Measurements from ENCODE around the gene INMT. TPM values are rescaled to one million over a fixed set of nuclear protein-coding genes. Genes with fewer than 3 reads are reported as not detected.

Gene INMT
- total RNA-seq, 1 donor from 2014 or later: 18.8 TPM

DNA sequence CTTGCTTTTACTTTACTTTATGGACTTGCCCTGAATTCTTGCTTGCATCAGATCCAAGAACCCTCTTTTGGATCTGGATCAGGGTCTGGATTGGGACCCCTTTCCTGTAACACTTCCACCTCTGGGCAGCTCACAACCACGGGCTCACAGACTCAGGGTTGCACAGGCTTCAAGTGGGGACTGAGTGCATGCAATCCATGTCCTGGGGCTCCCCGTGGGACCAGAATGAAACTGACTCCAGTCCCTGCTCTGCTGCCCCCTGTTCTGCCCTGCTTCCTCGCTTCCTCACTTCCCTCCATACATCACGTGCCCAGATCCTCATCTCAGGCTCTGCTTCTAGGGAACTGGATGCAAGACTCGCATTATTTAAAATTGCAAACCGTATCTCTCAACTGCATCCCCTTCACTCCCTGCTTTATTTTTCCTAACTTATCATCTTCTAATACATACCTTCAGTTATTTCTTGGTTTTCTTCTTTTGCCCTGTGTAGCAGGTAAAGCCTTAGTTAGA, 23.3 kb upstream of the INMT start:
- no peak for DNase-seq (ENCODE audit: low spot score)

DNA sequence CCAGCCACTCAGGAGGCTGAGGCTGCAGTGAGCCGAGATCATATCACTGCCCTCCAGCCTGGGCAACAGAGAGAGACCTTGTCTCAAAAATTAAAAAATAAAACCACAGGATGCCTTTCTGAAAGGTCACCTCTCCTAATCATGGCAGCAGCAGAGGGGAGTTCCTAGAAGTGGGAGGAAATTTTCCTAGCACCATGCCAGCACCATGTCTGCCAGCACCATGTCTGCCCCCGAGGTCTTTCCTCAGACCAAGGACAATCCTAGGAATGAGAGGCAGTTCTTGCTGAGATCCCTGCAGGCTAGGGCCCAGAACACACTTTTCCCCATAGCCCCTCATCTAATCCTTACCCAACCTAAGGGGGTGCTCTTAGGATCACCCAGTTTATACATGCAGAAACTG, 22.3 kb upstream of the INMT start:
- DNase-seq (ENCODE audit: low spot score): no peak

DNA sequence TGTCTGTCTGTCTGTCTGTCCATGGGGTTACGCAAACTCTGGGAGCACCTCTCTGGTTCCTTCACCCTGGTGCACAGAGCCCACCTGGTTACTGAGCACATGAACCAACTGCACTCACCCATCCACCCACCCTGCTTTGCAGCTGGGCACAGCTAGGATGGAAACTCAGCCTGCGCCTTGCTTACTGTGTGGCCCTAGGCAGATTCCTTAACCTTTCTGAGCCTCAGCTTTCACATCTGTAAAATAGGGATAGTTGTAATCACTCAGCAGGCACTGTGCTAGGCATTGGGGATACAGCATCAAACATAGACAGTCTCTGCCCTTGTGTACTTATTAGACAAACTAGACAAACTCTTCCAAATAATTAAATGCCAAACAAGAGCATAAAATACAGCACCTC, 21.8 kb upstream of the INMT start:
- DNase-seq (ENCODE audit: low spot score): no peak

DNA sequence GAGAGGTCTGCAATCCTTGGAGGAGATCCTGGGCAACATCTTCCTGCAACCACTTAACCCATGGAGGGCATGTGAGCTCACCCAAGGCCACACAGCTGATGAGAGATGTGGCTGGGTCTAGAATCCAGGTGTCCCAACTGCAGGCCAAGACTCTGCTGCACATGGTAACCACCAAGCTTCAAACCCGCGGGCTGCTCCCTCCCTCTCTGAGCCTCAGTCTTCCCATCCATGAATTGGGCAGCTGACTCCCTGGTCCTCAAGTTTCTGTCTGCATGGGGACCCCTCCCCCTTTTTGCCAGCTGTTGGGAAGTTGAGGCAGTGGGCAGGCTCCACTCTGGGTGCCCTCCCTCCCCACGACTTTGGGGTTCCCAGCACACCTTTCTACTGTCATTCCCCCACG, 20.9 kb upstream of the INMT start:
- DNase-seq (ENCODE audit: low spot score): no peak

DNA sequence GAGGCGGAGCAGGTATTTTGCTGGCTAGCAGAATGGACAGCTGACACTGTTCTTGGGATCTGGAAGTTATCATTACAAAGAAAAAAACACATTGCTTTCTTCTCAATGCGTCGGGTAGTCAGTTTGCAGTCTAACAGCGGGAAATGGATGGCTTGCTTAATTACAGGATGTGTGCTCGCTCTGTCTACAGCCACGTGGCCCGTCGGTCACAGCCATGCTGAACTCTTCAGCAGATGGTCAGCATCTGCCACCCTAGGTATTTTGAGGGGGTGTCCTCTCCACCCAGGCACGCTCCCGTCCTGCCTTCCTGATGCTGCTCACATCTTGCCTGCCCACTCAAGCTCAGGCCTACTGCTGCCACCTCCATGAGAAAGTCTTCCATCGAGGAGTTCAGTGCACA, 20.4 kb upstream of the INMT start:
- no peak for DNase-seq (ENCODE audit: low spot score)

DNA sequence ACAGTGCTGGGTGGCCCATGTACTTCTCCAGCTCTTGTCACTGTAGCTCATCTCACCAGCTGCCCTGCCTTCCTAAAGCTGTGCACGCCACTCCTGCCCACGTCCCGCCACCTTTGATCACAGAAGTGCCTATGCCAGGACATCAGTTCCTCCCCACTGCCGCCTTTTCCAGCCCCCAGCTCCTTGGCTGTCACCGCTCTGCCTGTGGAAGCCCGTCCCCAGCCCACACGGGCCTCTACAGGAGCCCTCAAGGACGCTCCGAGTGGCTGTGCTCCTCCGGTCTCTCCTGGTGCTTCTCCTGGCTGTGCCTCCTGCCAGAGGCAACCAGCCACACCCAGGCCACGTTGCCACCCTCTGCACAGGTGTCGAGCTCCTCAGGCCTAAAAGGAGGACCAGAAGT, 19.3 kb upstream of the INMT start:
- no peak for DNase-seq (ENCODE audit: low spot score)

DNA sequence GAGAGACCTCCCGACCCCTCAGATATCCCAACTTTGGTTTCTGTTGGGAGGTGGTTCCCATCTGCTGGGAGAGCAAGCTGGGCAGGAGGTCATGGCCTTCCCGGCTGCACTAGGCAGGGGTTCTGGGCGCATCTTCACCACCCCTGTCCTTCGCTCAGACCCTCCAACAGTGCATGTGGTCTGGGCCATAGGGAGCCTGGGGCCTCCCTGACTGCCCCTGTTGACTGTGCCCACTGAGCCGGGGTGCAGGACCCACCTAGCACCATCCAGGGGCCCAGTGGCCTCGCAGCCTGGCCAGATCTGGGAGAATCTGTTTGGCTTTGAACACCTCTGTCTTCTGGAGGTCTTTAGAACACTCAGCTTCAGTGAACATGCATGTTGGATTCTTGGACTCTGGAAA, 18.7 kb upstream of the INMT start:
- no peak for DNase-seq (ENCODE audit: low spot score)

DNA sequence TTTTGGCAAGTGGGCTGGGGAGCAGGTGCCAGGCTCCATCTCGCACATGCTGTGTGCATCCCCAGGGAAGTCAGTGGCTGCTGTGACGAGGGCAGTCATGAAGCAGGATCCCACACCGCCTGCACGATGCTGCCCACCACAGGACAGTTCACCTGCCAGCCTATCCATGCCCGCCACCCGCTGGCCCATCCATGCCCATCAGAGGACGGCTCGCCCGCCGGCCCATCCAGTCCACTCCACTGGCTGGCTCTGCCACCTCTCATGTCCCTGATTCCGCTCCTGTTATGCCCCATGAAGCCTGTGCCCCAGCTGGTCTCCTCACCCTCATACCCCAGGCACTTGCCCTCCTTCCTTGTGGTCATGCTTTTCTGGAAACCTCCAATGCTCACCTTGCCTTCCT, 18.2 kb upstream of the INMT start:
- no peak for DNase-seq (ENCODE audit: low spot score)

DNA sequence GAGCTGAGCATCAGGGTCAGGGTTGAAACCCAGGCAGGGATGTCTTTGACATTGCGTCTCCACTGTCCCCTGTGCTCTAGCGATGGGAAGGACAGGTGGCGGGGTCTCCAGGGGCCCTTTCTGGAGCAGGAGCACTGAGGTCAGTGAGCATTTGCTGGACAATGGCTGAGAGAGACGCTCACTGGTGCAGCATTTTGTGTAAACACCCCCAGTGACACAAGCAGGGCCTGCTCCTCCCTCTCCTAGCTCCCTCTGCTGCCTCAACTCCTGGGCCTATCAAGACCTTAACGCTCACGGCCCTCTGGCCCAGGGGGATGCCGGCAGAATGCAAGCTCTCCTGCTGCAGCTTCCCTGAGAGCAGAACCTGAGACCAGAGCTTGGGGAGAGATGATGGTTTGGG, 17.4 kb upstream of the INMT start:
- DNase-seq (ENCODE audit: low spot score): no peak

DNA sequence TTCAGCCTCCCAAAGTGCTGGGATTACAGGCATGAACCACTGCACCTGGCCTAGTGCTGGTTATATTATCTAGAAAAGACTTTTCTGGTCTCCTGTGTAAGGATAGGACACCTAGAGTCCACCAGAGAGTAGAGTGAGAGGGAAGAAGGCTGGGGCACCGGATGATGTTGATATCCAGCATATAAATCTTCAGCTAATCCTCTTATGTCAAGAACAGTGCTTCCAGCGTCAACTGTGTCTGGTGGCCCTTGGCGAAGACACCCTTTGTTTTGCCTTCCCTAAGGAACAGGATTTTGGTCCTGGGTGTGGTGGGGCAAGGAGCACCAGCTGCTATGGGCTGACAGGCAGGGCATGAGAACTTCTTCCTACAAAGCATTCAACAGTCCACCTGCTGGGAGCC, 16.3 kb upstream of the INMT start:
- no peak for DNase-seq (ENCODE audit: low spot score)

DNA sequence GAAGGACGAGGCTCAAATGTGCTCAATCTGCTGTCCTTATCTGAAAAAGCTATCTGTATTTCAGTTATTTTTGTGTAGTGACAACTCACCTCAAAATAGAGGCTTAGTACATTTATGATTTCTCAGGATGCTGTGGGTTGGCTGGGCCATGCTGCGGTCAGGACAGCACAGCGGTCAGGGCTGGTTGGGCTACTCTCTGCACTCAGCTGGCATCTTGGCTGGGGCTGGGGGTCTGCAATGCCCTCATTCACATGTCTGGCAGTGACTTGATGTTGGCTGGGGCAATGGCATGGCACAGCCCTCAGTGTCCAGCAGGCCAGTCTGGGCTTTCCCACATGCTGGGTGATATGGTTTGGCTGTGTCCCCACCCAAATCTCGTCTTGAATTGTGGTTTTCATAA, 15.6 kb upstream of the INMT start:
- DNase-seq (ENCODE audit: low spot score): no peak

DNA sequence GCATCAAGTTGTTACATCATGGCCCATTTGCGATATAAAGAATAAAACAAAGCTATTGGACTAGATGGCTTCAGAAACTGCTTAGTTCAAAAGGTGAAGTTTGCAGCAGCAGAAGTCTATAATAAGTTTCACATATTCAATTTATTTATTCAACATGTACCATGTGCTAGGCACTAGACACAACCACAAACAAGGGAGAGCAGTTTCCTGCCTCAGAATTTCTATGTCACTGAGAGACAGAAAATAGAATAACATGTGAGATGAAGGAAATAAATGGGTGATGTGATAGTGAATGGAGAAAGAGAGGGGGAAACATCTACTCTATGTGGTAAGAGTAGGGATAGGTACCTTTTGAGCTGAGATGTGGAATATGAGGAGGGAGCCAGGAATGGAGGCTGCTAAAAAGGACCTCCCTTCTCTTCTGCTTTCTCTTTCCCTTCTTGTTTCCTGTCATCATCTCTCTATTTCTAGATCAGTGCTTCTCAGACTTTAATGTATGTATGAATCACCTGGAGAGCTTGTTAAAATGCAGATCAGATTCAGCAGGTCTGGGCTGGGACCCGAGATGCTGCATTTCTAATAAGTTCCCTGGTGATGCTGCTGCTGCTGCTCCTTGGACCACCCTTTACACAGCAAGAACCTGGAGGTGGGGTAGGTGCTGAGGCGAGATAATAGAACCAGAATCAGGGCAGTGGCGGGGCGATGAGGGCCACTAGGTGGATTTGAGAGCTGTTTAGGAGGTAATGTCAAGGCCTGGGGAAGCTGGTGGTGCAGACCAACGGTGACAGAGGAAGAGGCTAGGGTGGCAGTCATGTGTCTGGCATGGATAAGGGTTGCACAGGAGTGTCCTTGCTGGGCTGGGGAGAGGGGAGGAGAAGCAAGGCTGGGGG, 13.7 kb upstream of the INMT start:
- no peak for DNase-seq (ENCODE audit: low spot score)

DNA sequence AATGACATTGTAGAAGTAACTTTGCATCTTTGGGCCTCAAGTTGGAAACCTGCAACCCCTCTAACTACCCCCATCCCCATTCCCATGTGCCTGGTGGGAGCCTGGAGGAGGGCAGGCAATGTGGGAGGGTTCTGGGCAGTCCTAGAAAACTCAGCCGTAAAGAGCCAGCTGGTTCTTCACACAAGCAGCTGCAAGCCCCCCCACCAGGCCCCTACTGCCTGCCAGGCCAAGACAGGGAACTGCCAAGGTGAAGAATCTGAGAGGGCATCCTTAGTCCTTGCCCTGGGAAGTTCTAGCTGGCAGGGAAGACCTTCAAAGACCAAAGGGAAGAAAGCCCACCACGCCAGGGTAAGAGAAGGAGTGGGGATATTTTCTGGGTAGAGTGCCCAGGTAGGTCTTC, 12.2 kb upstream of the INMT start:
- no peak for DNase-seq (ENCODE audit: low spot score)

DNA sequence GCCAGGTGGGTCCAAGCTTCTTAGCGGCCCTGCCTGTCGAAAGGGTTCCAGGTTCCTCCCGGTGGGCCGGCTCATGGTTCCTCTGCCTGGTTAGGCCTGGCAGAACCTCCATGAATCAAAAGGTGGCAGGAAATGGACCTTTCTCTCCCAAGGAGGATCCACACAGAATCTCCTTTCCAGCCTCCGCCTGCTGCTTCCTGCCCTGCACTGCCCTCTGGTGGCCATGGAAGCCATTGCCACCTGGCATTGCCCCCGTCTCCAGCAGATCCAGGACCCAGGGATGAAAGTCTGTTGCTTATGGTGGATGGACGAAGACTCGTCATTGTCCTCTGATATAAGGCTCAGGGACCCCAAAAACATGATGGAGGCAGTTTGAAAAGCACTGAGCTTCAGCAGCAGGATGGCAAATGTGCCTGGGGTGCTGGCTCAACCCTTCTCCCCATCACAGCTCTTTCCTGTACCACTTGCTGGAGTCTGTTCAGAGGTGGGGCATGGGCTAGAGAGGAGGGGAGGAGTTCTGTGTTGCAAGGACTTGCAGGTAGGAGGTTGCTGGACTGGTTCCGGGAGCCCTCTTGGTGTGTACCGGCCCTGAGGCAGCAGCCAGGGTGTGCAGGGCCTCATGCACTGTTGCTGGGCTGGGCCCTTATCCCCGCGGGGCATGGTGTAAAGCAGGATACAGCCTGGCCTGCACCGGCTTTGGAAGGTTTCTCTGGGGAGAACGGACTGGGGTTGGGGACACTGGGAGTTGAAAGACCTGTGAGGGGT, 11.3 kb upstream of the INMT start:
- DNase-seq (ENCODE audit: low spot score): peak; percentile 77

DNA sequence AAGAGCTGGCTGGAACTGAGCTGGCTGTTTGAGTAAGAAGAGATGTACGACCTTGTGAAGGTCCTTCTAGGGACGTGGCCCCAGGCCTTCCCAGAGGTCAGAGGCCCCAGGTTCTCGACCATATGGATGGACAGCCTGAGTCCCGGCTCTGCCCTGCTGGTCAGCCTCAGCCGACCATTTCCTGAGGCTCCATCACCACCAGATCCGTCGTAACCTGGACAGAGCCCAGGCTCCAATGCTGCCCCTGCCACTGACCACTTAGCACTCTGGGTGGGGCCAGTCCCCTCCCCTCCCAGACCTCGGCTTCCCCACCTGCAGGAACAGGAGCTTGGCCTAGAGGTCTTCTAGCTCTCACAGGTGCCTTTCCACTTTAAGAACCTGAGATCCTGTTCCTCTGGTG, 10.6 kb upstream of the INMT start:
- no peak for DNase-seq (ENCODE audit: low spot score)

DNA sequence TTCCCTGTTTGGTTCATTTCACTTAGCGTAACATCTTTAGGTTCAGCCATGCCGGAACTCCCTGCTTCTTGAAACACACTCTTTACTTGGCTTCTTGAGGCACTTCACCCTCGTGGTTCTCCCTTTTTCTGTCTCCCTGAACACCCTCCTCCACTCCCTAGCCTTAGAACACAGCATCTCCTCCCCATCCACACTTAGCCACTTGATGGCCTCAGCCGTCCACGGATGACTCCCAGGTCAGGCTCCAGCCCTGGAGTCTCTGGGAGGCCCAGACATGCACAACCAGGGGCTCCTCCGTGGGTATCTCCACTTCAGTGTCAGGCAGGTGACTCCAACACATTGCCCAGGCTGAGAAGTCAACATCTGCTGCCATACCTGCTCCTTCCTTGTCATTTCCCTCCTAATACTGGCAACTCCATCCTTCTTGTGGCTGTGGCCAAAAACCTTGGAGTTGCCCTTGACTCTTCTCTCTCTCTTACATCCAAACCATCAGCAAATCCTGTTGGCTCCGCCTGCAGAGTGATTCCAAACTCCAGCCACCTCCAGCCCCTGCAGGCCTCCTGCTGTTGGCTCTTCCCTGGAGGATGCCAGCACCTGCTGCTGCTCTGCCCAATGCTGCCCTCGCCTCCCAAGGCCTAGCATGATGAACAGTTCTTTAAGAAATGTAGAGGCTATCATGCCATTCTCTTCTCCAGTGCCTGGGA, 8.4 kb upstream of the INMT start:
- no peak for DNase-seq (ENCODE audit: low spot score)

DNA sequence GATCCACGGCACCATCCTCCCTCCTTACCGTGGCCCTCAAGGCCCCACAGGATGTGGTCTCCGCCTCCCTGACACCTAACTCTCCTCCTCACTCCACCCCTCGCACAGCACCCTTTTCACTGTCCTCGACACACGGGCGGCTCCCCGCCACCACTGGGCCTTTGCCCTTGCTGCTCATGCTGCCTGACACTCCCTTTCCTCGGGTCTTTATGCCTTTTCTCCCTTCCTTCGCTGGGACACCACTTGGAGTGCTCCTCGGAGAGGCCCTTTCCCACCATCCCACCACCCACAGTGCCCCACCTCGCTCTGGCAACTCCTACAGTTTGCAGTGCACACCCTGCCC, 7.9 kb upstream of the INMT start:
- DNase-seq (ENCODE audit: low spot score): no peak

DNA sequence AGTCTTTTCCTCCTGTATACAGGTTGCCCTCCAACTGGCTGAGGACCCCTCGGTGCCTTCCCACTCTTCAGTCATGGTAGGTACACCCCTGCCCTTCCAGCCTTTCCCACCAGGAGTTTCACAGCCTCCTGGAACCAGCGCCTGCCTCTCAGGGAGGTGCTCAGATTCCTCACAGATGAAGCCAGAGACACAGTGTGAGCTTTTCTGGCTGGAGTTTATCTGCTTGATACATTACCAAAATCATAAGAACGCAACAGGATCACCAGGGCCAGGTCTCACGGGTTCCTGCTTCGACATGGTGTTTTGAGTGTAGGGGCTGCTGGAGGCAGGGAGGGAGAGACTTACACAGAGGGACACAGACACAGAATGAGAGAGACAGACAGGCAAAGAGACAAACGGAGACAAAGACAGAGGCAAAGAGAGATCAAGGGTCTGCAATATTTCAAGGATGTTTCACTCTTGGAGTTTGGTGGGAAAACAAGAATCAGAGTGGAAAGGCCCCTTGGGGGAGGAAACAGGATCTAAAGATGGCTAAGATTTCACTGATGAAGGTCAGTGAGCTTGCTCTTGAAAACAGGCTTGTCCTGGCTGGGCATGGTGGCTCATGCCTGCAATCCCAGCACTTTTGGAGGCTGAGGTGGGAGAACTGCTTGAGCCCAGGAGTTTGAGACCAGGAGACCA, 6.5 kb upstream of the INMT start:
- DNase-seq (ENCODE audit: low spot score): no peak

DNA sequence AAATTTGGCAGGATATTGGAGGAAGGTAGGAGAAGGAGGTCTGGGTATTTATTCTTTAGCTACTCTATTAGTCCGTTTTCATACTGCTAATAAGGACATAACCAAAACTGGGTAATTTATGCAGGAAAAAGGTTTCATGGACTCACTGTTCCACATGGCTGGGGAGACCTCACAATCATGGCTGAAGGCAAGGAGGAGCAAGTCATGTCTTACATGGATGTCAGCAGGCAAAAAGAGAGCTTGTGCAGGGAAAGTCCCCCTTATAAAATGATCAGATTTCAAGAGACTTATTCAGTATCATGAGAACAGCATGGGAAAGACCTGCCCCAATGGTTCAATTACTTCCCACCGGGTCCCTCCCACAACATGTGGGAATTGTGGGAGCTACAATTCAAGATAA, 1.9 kb upstream of the INMT start:
- DNase-seq (ENCODE audit: low spot score): no peak

DNA sequence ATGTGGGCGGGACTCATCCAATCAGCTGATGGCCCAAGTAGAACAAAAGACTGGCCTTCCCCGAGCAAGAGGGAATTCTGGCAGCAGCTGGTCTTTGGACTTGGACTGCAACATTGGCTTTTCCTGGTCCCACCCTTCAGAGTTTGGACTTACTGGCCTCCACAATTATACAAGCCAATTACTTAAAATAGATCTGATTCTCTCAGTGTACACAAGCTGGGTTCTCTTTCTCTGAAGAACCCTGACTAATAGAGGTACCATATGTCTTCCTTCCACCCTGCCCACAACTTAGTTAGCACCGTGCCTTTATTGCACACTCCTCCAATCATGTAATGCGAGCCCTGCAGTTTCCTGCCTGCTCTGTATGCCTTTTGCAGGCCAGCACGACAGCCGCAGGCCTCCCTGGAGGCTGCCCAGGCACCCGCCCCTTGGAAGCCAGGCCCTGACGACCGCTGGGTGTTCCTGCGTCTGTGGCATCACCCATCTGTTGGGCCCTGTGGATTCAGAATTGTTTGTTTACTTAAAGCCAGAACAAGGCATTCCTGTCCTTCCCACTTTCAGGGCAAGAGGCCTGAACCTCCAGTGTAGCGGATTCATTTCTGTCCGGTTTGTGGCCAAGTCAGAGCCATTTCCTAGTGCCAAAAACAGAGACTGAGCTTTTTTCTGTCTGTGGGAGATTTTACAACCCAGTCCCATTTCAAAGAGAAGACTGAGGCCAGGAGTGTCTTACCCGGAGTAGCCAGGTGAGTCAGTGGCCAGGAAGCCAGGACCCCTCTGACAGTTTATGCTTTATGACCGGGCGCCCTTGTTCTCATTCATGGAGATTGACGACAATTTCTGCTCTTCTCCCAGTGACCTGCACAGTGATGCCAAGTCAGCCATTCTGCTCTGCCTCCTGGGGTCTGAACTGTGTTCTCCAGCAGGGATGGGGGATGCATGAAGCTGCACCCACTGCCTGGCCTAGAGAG, 968 bp upstream of the INMT start:
- peak; percentile 65 for DNase-seq (ENCODE audit: low spot score)

DNA sequence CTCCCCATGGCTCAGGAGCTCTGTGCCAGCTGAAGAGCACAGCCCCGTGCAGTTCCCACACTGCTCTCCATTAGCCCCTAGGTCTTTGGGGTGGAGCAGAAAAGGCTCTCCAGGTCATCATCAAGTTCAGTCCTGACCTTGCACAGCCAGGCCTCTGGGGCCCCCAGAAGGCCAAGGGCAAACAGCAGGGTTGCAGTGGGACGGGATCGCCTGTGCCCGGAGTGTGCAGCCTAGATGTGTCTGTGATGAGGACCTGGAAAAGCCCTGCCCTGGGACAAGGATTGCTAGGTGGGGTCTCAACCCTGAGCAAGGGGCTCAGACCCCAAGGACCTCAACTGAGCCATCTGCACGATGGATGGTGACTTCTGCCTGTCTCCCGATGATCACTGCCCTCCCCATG, 549 bp downstream of the INMT start:
- no peak for DNase-seq (ENCODE audit: low spot score)

Measured in mucosa of gallbladder (tissue), 1 donor.